Astrocyte of the spinal cord (primary cell): ENCODE data around the gene CAMK1G.

Experiments used
- DNase-seq: peaks from one replicate; pipeline ENCODE4 v3.0.0; 2011; ENCODE audit warnings: low read depth, low spot score
- H3K4me3 ChIP-seq: 2 replicates; pipeline ENCODE4 v1.5.1; 2011; ENCODE audit warnings: low read depth, mild to moderate bottlenecking, low read length, moderate library complexity
- CTCF ChIP-seq: IDR thresholded peaks from 2 replicates; pipeline ENCODE4 v1.5.1; 2012; ENCODE audit warnings: low read depth, mild to moderate bottlenecking, low read length, inconsistent platforms
- in situ Hi-C: cut with HindIII; loops from 2 replicates; pipeline ENCODE4 v1.10.0; 2017; ENCODE audit warnings: low sequenced_read_pairs

Gene CAMK1G

GRCh38 chr1:209630383-209631225, 47.1 kb downstream of the CAMK1G start:
- in situ Hi-C loops, result no loop called here

GRCh38 chr1:209633335-209633997, 50.0 kb downstream of the CAMK1G start:
- no peak for DNase-seq
- in situ Hi-C loops, result no loop called here
- H3K4me3 ChIP-seq, result no peak overlapping the region
- no peak for TF ChIP-seq CTCF

More at GRCh38 chr1:209630383-209631225, 47.1 kb downstream of the CAMK1G start:
- no peak overlapping the region for H3K4me3 ChIP-seq
- TF ChIP-seq CTCF, result no peak
- no peak for DNase-seq

- no peak for DNase-seq
- in situ Hi-C loops, result no loop called here
- H3K4me3 ChIP-seq, result no peak overlapping the region
- TF ChIP-seq CTCF, result no peak
These were observed 50.7 kb downstream of the CAMK1G start for GRCh38 chr1:209634005-209634737.

- no peak for TF ChIP-seq CTCF
- DNase-seq, result no peak
- in situ Hi-C loops, result no loop called here
- H3K4me3 ChIP-seq, result no peak overlapping the region
These were observed 52.3 kb downstream of the CAMK1G start for GRCh38 chr1:209635850-209636249.

GRCh38 chr1:209641832-209642172, 58.3 kb downstream of the CAMK1G start:
- DNase-seq, result no peak
- TF ChIP-seq CTCF, result no peak
- no peak overlapping the region for H3K4me3 ChIP-seq
- in situ Hi-C loops, result no loop called here

- no peak overlapping the region for H3K4me3 ChIP-seq
These were observed 59.3 kb downstream of the CAMK1G start for GRCh38 chr1:209642816-209643215.

More at GRCh38 chr1:209642816-209643215, 59.3 kb downstream of the CAMK1G start:
- TF ChIP-seq CTCF, result no peak
- in situ Hi-C loops, result no loop called here
- no peak for DNase-seq
